SK-N-SH treated with all-trans-retinoic acid at 6 μM for 48 hours (cell line): ENCODE measurements around the gene RYK.

ENCODE experiments used
- ATAC-seq: fragments of 200-7000 bp; cut with Tn5 transposase; 3 replicates; pipeline ENCODE4 v1.9.1; 2020; ENCODE audit warnings: mild to moderate bottlenecking, moderate library complexity
- ARNTL ChIP-seq: fragments of 450-650 bp; formaldehyde crosslinking; IDR thresholded peaks from 2 replicates; pipeline ENCODE4 v1.5.0; 2020; ENCODE audit warnings: low read depth, mild to moderate bottlenecking, moderate library complexity, borderline replicate concordance
- BACH2 ChIP-seq: fragments of 250-450 bp; sonication (Bioruptor Pico); IDR thresholded peaks from 2 replicates; pipeline ENCODE4 v1.9.0; 2021; ENCODE audit warnings: mild to moderate bottlenecking, borderline replicate concordance
- CSRNP3 ChIP-seq: fragments of 250-450 bp; sonication (Bioruptor Pico); IDR thresholded peaks from 2 replicates; pipeline ENCODE4 v1.5.1; 2021; ENCODE audit warnings: mild to moderate bottlenecking, moderate library complexity
- ESRRG ChIP-seq: fragments of 250-450 bp; sonication (Bioruptor Pico); IDR thresholded peaks from 2 replicates; pipeline ENCODE4 v1.6.1; 2021; ENCODE audit warnings: mild to moderate bottlenecking
- GLIS3 ChIP-seq: fragments of 250-450 bp; sonication (Bioruptor Pico); IDR thresholded peaks from 2 replicates; pipeline ENCODE4 v1.5.0; 2020; ENCODE audit warnings: mild to moderate bottlenecking, moderate library complexity
- ISL1 ChIP-seq: fragments of 250-450 bp; sonication (Bioruptor Pico); IDR thresholded peaks from 2 replicates; pipeline ENCODE4 v2.1.2; 2022; ENCODE audit warnings: mild to moderate bottlenecking, moderate library complexity
- OSR1 ChIP-seq: fragments of 250-450 bp; sonication (Bioruptor Pico); IDR thresholded peaks from 2 replicates; pipeline ENCODE4 v1.8.0; 2022; ENCODE audit warnings: moderate library complexity, mild to moderate bottlenecking, inconsistent platforms
- PPARA ChIP-seq: fragments of 250-450 bp; sonication (Bioruptor Pico); IDR thresholded peaks from 2 replicates; pipeline ENCODE4 v1.5.0; 2020; ENCODE audit warnings: mild to moderate bottlenecking, borderline replicate concordance
- RARB ChIP-seq: fragments of 250-450 bp; sonication (Bioruptor Pico); IDR thresholded peaks from 2 replicates; pipeline ENCODE4 v1.8.0; 2021; ENCODE audit warnings: mild to moderate bottlenecking, moderate library complexity
- SNAI2 ChIP-seq: fragments of 250-450 bp; sonication (Bioruptor Pico); IDR thresholded peaks from 2 replicates; pipeline ENCODE4 v1.5.0; 2020; ENCODE audit warnings: mild to moderate bottlenecking, moderate library complexity
- TCF4 ChIP-seq: fragments of 250-450 bp; sonication (Bioruptor Pico); IDR thresholded peaks from 2 replicates; pipeline ENCODE4 v1.8.0; 2021; ENCODE audit warnings: mild to moderate bottlenecking, moderate library complexity, borderline replicate concordance
- TSHZ2 ChIP-seq: fragments of 250-450 bp; sonication (Bioruptor Pico); IDR thresholded peaks from 2 replicates; pipeline ENCODE4 v1.5.0; 2020; ENCODE audit warnings: mild to moderate bottlenecking, moderate library complexity
- ZC3H10 ChIP-seq: fragments of 250-450 bp; sonication (Bioruptor Pico); IDR thresholded peaks from 2 replicates; pipeline ENCODE4 v1.5.1; 2021; ENCODE audit warnings: mild to moderate bottlenecking, moderate library complexity
- ZFP30 ChIP-seq: fragments of 450-650 bp; formaldehyde crosslinking; IDR thresholded peaks from 2 replicates; pipeline ENCODE4 v1.5.0; 2022; ENCODE audit warnings: mild to moderate bottlenecking, moderate library complexity
- ZNF565 ChIP-seq: fragments of 450-650 bp; formaldehyde crosslinking; conservative IDR thresholded peaks from 2 replicates; pipeline ENCODE4 v1.5.0; 2020; ENCODE audit warnings: low read depth, mild to moderate bottlenecking, moderate library complexity
- ZNF70 ChIP-seq: fragments of 450-650 bp; formaldehyde crosslinking; IDR thresholded peaks from 2 replicates; pipeline ENCODE4 v1.5.0; 2020; ENCODE audit warnings: mild to moderate bottlenecking, moderate library complexity
- ZNF8 ChIP-seq: fragments of 450-650 bp; formaldehyde crosslinking; IDR thresholded peaks from 2 replicates; pipeline ENCODE4 v1.5.0; 2020; ENCODE audit warnings: mild to moderate bottlenecking, moderate library complexity
- TF ChIP-seq, protein P1 (sequence below): fragments of 250-450 bp; sonication (Bioruptor Pico); IDR thresholded peaks from 2 replicates; pipeline ENCODE4 v1.8.0; 2021; ENCODE audit warnings: low read depth, mild to moderate bottlenecking, moderate library complexity, borderline replicate concordance
- TF ChIP-seq, protein P2 (sequence below): fragments of 250-450 bp; sonication (Bioruptor Pico); IDR thresholded peaks from 2 replicates; pipeline ENCODE4 v1.8.0; 2020; ENCODE audit warnings: mild to moderate bottlenecking, moderate library complexity, borderline replicate concordance

The RYK gene

DNA sequence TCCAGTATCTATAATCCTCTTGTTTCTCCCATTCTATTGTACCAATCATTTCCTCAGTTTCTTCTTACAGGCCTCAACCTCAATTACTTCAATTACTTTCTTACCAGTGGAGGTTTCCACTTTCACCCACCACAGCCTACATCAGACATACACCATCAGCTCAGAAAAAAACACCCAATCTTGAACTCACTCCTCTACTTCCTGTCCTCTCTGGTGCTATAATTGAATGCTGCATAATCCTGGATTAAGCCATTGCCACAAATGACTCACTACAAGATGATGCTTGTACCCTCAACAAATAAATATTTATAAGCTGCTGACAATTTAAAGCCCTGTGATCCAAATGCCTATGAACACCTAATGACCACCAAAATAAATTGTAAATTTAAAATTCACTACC, 18.5 kb downstream of the RYK start (continued):
- TF ChIP-seq, protein P1, sequence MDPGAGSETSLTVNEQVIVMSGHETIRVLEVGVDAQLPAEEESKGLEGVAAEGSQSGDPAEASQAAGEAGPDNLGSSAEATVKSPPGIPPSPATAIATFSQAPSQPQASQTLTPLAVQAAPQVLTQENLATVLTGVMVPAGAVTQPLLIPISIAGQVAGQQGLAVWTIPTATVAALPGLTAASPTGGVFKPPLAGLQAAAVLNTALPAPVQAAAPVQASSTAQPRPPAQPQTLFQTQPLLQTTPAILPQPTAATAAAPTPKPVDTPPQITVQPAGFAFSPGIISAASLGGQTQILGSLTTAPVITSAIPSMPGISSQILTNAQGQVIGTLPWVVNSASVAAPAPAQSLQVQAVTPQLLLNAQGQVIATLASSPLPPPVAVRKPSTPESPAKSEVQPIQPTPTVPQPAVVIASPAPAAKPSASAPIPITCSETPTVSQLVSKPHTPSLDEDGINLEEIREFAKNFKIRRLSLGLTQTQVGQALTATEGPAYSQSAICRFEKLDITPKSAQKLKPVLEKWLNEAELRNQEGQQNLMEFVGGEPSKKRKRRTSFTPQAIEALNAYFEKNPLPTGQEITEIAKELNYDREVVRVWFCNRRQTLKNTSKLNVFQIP (CRISPR knock-in tag): no peak
- TF ChIP-seq ZNF8 (CRISPR knock-in tag) (no peak), TSHZ2 (CRISPR knock-in tag) (no peak), BACH2 (CRISPR knock-in tag) (no peak), GLIS3 (CRISPR knock-in tag) (no peak), ARNTL (no peak)

DNA sequence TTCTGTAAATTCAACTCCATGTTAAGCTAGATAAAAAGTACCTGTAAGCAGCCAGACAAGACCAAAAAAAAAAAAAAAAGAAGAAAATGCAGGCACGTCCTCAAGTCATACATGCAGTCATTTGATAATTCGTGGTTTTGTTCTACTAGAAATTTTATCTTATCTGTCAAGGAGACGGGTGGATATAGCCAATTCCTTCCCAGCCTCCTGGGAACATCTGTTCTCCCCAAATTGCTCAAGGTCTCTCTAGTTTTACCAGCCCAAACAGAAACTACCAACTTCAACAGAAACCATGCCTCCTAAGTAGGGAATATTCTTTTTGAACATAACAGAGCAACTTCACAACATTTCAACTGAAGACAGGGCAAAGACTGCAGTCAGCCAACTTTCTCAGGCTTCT, 19.5 kb downstream of the RYK start:
- TF ChIP-seq ZNF565 (CRISPR knock-in tag): no peak
- no peak for TF ChIP-seq BACH2 (CRISPR knock-in tag)
- TF ChIP-seq, protein P1 (CRISPR knock-in tag): no peak
- no peak for TF ChIP-seq ZC3H10 (CRISPR knock-in tag)
- no peak for TF ChIP-seq ARNTL
- TF ChIP-seq, protein P2, sequence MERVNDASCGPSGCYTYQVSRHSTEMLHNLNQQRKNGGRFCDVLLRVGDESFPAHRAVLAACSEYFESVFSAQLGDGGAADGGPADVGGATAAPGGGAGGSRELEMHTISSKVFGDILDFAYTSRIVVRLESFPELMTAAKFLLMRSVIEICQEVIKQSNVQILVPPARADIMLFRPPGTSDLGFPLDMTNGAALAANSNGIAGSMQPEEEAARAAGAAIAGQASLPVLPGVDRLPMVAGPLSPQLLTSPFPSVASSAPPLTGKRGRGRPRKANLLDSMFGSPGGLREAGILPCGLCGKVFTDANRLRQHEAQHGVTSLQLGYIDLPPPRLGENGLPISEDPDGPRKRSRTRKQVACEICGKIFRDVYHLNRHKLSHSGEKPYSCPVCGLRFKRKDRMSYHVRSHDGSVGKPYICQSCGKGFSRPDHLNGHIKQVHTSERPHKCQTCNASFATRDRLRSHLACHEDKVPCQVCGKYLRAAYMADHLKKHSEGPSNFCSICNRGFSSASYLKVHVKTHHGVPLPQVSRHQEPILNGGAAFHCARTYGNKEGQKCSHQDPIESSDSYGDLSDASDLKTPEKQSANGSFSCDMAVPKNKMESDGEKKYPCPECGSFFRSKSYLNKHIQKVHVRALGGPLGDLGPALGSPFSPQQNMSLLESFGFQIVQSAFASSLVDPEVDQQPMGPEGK: no peak
- no peak for TF ChIP-seq ZFP30
- no peak for TF ChIP-seq ZNF70 (CRISPR knock-in tag)
- TF ChIP-seq TSHZ2 (CRISPR knock-in tag): no peak
- no peak for TF ChIP-seq OSR1 (CRISPR knock-in tag)
- no peak for TF ChIP-seq RARB (CRISPR knock-in tag)
- no peak for TF ChIP-seq ISL1 (CRISPR knock-in tag)
- no peak for TF ChIP-seq TCF4
- no peak for TF ChIP-seq SNAI2 (CRISPR knock-in tag)
- TF ChIP-seq PPARA (CRISPR knock-in tag): no peak
- TF ChIP-seq ESRRG: no peak
- TF ChIP-seq CSRNP3: no peak
- TF ChIP-seq, all 23 proteins: peak for 0
- no peak for ATAC-seq
